GM19351 (cell line): Measurements from ENCODE around the gene PHYH.
A peak's percentile ranks its signal among the peaks of the same experiment; 100 is the strongest.
"Not testable (repeated sequence)": the region's sequence is repeated elsewhere in the genome, so short reads cannot be mapped to it uniquely, and the experiment has no call there.

Experiments
- ATAC-seq: cut with Tn5 transposase; IDR thresholded peaks from one replicate; pipeline ENCODE4 v1.9.1; 2021; ENCODE audit warnings: mild to moderate bottlenecking, moderate library complexity; ENCODE audit not compliant: unreplicated experiment

The PHYH gene

GRCh38 chr10:13299437-13300287, at the start of gene PHYH:
Gene PHYH, minus strand, starts transcription at chr10:13300064. Its CDS starts 22 bp downstream, at chr10:13300042.
- ATAC-seq = peak; percentile 65

DNA sequence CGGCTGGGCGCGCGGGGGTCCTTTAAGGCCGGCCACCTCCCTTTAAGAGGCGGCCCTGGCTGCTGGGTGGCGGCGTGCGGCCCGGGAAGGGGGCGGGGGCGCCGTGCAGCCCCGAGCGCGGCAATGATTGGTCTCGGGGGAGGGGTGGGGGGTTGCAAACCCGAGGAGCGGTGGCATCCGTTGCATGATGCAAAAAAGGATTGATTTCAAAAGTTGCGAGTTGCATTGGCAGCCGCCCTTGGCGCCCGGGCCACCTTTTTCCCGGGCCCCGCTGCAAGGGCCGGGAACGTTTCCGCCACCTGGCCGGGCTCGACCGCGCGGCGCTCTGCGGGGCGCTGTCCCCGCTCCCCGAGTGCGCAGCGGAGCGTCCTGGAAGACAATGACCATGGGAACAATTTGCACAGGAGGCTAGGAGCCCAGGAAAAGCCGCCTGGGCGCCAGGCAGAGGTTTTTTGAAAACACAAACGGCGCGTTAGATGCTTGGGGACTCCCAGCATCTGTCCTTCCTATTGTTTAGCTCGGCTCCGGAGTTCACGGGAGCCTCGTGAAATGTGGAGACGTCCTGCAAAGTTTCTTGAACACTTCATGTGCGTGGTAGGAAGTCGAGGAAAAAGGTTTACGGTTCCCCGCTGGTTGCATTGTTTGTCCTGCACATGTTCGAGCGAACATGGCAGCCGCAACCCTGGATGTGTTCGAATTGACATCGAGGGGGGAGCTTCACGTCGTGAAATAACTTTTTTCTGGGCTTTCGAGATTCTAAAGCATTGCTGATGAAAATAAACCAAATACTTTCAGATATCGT, 48.6 kb upstream of the PHYH start, which contains the start of gene SEPHS1:
Gene SEPHS1, minus strand, starts transcription at position 78 of the 802 bp plus-strand sequence. CDS start 3,343 bp downstream, outside the sequence.
- ATAC-seq = peak; percentile 59

DNA sequence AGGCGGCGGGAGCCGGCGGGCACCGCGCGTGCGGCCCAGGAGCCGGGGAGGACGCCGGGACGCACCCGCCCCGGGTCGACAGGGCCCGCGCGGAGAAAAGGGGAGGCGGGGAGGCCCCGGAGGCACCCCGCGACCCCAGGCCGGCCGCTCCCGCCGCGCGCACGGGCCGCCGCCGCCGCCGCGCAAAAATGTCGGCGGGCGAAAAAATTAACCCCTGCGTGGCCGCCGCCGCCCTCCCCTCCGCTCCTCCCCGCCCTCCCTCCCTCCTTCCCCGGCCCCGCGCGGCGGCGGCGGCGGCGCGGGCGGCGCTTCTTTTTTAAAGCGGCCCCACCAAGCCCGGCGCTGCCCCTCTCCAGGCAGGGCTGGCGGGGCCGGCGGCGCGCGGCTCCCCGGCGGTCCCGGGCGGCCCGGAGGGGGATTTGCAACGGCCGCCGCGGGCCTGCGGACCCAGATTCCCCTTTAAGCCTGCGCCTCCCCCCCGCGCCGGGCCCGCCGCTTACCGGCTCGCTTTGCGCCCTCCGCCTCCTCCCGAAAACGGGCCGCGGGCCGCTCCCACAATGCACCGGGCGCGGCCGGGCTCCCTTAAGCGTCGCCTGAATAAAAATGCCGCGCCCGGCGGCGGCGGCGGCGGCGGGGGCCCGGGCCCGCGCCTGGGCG, 47.8 kb upstream of the PHYH start:
- peak; percentile 52 for ATAC-seq

DNA sequence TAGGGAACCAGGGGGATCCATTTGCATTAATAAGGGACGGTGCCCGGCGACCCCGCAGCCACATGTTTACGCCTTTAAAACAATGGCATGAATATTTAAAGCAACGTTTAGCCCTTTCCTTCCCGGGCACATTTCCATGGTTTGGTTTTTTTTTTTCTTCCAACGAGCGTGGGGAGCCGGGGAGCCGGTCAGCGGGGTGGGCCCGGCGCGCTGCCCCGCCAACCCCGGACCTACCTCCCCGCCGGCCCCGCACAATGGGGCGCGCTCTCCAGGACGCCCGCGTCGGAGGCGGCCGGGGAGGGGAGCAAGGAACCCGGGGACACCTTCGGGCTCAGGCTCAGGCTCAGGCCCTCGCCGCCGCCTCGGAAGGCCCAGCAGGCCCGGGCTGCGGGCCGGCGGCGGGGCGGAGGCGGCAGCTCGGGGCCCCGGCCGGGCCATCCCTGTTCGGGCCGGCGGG, 47.2 kb upstream of the PHYH start:
- ATAC-seq = peak; percentile 27

- no peak for ATAC-seq
Observed at GRCh38 chr10:13346283-13347042, 46.6 kb upstream of the PHYH start.

GRCh38 chr10:13340626-13341376, 40.9 kb upstream of the PHYH start:
- ATAC-seq = peak; percentile 95

DNA sequence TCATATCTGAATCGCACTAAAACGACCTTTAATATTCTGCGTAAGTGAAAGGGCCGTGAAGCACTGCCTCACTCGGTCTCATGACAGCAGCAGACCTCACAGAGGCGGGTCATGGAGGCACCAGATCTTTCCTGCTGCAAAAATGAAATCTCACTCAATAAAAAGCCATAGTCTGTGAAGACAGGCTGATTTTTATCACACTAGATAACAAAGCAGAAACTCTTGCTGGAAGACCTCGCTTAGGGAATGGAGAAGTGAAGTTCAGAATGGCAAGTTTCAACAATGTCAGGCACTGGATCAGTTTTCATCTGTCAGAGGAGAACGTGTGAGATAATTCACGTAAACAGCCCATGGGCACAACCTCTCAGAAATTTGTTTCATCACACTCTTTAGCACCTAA, 40.2 kb upstream of the PHYH start:
- no peak for ATAC-seq

DNA sequence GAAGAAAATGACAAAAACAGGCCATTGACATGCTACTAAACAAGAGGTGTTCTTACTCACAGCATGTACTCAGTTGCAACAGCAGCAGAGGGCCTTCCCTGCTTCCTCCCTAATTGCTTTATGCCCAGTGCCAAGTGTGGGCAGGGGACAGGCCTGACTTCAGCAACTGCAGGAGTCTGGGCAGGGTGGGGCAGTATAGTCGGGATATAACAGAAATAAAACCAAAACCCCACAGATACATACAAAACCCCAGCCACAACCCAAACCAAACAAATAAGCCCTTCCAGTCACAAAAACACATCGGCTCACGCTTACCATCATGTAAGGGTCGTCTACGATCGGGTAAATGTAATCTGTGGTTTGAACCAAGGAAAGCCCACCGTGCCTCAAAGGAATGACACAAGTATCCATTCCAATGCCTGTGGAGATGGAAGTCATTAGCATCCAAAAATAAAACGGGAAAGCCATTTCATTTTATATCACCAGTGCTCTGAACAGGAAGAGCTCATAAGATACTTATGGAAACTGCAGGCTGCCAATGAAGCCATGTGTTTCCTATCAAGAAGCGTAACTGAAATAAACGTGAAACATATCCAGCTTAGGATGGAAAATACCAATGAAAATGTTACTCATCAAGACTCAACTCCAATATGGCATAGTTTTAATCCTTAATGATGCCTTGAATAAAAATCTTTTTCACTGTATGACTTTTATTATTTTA, 38.7 kb upstream of the PHYH start:
- ATAC-seq = no peak

DNA sequence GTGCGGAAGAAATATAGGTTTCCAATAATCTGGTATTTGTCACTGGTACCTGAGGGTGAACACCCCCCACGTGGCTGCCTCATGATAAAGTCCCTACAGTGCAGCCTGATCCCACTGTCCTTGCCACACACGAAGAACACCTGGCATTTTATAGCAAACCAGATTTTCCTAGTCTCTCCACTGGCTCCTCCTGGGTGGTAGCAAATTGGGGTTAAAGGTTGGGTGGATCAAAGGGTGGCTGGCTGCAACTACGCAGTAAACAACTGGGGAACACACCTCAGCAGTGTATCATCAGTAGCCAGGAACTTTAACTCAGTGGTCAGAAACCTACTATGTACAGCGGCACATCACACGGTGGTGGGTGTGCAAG, 37.9 kb upstream of the PHYH start:
- ATAC-seq = no peak

DNA sequence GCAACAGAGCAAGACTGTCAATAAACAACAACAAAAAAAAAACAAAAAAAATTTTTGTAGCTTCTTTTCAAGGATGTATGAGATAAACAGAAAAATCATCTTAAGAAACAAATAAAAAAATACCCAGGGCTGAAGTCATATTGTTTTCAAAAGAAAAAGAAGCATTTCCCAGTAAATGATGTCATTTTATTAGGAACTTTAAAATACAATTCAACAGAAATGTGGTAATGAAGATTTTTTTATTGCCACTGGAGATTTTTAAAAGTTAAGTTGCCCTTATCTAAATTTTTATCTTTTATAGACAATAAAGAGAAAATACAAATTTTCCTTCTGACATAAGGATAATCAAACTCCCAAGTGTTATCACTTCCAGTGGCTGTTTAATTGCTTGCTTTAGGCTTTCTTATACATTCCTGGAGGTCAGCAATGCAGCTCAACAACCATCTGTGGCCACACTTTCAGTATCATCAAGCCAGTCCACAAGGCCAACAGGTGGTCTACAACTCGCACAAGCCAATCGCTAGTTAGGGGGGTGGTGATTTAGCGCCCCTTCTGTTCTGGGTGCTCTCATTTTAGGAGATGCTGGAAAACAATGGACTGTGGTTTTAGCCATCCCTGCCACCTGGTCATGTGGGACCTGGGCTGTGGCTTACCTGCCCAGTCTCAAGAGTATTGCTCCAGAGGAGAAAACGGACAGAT, 37.4 kb upstream of the PHYH start:
- ATAC-seq = no peak

GRCh38 chr10:13335881-13336280, 36.0 kb upstream of the PHYH start:
- no peak for ATAC-seq

GRCh38 chr10:13334556-13334955, 34.7 kb upstream of the PHYH start:
- no peak for ATAC-seq

DNA sequence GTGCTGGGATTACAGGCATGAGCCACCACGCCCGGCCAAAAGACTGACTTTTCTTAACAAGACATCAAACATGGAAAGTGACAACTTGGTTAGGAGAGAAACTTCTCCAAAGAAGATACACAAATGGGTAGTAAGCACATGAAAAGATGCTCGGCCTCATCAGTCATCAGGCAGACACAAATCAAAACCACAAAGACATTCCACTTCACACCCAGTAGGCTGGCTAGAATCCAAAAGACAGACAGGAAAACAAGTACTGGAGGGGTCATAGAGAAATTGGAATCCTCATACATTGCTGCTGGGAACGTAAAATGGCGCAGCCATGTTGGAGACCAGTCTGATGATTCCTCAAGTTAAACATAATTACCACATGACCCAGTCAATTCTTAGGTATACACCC, 31.8 kb upstream of the PHYH start:
- ATAC-seq = no peak

- ATAC-seq = not testable (repeated sequence)
Observed at GRCh38 chr10:13330980-13331379, 31.1 kb upstream of the PHYH start.

DNA sequence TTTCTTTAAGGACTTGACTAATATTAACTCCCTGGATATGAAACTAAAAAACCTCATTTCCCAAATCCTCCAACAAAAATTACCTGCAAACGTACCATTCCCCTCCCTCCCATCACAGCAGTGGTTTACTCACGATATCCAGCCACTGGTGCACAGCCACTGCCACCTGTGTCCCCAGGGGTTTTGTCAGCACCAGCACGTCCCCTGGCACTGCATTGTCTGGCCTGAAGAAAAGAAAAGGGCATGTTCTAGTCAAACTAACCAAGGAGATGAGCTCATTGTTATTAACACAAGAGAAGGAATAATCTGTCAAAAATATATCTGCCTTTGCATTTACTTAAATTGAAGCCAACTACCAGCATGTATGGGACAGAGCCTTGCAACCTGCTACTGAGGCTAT, 29.7 kb upstream of the PHYH start:
- ATAC-seq = no peak

DNA sequence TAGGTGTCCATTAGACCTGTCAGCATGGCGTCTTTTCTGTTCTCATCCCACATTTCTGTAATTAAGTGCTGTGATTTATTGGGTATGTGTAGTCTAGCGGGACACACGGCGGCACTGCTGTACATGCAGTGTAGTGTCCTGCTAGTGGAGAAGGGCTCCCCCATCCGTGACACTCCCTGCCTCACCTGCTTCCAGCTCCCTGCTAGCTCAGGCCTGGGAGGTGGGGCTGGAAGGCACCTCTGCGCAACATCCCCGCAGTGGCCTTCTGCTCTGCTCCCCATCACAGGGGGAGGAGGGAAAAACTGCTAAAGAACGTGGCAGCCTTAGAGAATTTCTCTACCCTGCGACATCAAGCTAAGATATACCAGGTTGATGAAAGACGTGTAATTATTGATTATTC, 28.7 kb upstream of the PHYH start:
- no peak for ATAC-seq

DNA sequence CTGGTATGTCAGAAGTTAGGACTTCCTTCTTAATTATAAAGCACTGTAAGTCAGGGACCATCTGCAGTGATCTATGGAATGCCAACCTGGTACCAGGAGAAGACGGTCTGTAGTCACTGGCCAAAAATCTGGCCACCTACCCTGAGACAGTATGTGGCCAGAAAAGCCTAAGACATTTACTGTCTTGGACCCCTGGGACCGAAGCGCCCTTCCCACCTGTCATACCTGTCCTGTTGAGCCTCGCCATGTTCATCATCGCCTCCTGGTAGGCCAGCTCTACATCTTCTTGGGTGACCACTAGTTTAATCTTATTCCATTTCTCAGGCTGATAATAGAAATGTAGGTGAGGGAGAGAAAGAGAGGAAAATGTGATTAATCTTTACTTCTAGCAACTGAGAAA, 28.3 kb upstream of the PHYH start:
- no peak for ATAC-seq

- no peak for ATAC-seq
Observed at GRCh38 chr10:13327534-13327933, 27.7 kb upstream of the PHYH start.
